WERI-Rb-1 (cell line): ENCODE results near the gene IRX2.

ENCODE experiments used
- DNase-seq: peaks from one replicate; pipeline ENCODE4 v3.0.0-alpha.2; 2020
- H3K27ac ChIP-seq: fragments of 250-450 bp; sonication (Bioruptor Pico); 2 replicates; pipeline ENCODE4 v1.5.1; 2020; ENCODE audit warnings: mild to moderate bottlenecking, moderate library complexity
- H3K27me3 ChIP-seq: fragments of 250-450 bp; sonication (Bioruptor Pico); 2 replicates; pipeline ENCODE4 v1.5.1; 2021; ENCODE audit warnings: mild to moderate bottlenecking, low read depth, moderate library complexity; ENCODE audit not compliant: insufficient read depth, severe bottlenecking
- H3K36me3 ChIP-seq: fragments of 250-450 bp; sonication (Bioruptor Pico); 2 replicates; pipeline ENCODE4 v1.5.1; 2020; ENCODE audit warnings: mild to moderate bottlenecking, moderate library complexity
- H3K4me3 ChIP-seq: 2 replicates; pipeline ENCODE4 v1.5.1; 2011; ENCODE audit warnings: low read depth, mild to moderate bottlenecking, control low read depth, low read length
- H3K9me3 ChIP-seq: fragments of 250-450 bp; sonication (Bioruptor Pico); 2 replicates; pipeline ENCODE4 v1.5.1; 2021; ENCODE audit warnings: mild to moderate bottlenecking, moderate library complexity; ENCODE audit not compliant: severe bottlenecking
- CTCF ChIP-seq: IDR thresholded peaks from 2 replicates; pipeline ENCODE4 v1.5.1; 2011; ENCODE audit warnings: low read depth, mild to moderate bottlenecking, control low read depth, inconsistent platforms, low read length

IRX2 gene

GRCh38 chr5:2711446-2712425 lies 39.7 kb downstream of the IRX2 start:
- peak overlapping the region; percentile 25 for H3K4me3 ChIP-seq
- H3K27ac ChIP-seq: peak overlapping the region; percentile 78
- no peaks in the 10 kb centered on the region for H3K27me3 ChIP-seq
- TF ChIP-seq CTCF: no peak
- DNase-seq: peak; percentile 87
- H3K9me3 ChIP-seq: no peaks in the 10 kb centered on the region
- H3K36me3 ChIP-seq: no peaks in the 10 kb centered on the region

DNA sequence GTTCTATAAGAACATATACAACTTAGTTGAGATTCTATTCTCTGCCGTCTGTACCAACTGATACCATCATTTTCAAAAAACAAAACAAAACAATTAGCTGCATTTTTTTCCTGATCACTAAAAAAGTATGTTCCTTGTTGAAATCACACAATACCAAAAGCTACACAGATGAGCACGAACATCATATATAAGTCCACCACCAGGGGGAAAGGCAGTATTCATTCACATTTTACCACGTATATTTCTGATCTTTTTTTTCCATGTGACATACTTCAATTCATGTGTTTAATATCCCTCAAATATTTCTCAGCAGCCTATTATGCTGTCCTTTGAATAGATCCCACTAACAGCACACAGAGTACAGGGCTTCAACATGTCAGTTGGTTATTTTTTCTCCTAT lies 40.6 kb downstream of the IRX2 start:
- Histone ChIP-seq H3K27ac (peak overlapping the region; percentile 78), H3K36me3 (no peaks in the 10 kb centered on the region), H3K4me3 (no peak overlapping the region), H3K9me3 (no peaks in the 10 kb centered on the region), H3K27me3 (no peaks in the 10 kb centered on the region)
- 0 out of 2 replicates have a peak, but pooled peaks have one; percentile 21 for TF ChIP-seq CTCF
- DNase-seq: no peak

GRCh38 chr5:2709976-2710689 lies 41.3 kb downstream of the IRX2 start:
- no peaks in the 10 kb centered on the region for H3K36me3 ChIP-seq
- TF ChIP-seq CTCF: no peak

GRCh38 chr5:2708751-2709150 lies 42.7 kb downstream of the IRX2 start:
- no peaks in the 10 kb centered on the region for H3K9me3 ChIP-seq
- TF ChIP-seq CTCF: no peak
- no peak overlapping the region for H3K27ac ChIP-seq
- no peak overlapping the region for H3K4me3 ChIP-seq
- no peaks in the 10 kb centered on the region for H3K27me3 ChIP-seq
- DNase-seq: no peak
- H3K36me3 ChIP-seq: no peaks in the 10 kb centered on the region

More at GRCh38 chr5:2709976-2710689, 41.3 kb downstream of the IRX2 start:
- Histone ChIP-seq H3K4me3 (no peak overlapping the region), H3K27me3 (no peaks in the 10 kb centered on the region), H3K27ac (no peak overlapping the region), H3K9me3 (no peaks in the 10 kb centered on the region)
- no peak for DNase-seq

DNA sequence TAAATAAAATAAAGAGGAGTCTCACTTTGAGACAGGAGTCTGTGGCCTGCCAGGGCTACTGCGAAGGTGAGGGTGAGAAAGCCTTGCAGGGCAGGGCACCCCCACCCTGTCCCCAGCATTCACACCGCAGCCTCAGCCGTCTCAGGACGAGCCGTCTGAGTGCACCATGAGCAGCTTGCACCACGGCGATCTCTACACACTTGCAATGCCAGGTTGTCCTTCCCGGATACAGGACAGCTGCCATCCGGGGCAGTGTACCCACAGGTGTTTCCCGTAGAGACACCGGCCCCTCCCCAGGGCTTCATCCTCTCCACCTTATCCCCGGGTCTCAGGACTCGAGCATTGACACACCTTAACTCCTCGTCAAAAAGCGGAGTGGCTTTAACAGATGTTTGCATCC lies 43.3 kb downstream of the IRX2 start:
- no peak for DNase-seq
- no peaks in the 10 kb centered on the region for H3K36me3 ChIP-seq
- no peaks in the 10 kb centered on the region for H3K9me3 ChIP-seq
- TF ChIP-seq CTCF: no peak
- H3K4me3 ChIP-seq: no peak overlapping the region
- no peak overlapping the region for H3K27ac ChIP-seq
- no peaks in the 10 kb centered on the region for H3K27me3 ChIP-seq
